H1 (cell line): ENCODE measurements around the gene PTS. TPM values are rescaled to one million over a fixed set of nuclear protein-coding genes. Genes with fewer than 3 reads are reported as not detected.

Experiments used
- CTCF ChIA-PET: fragments of 300-600 bp; sonication (Branson Sonifier 250); formaldehyde crosslinking; loops from one replicate; lab custom pipeline; 2021; ENCODE audit not compliant: partially characterized antibody; lab: Charles Lee
- POLR2A ChIA-PET: fragments of 300-600 bp; sonication (Branson Sonifier 250); formaldehyde crosslinking; loops from one replicate; lab custom pipeline; 2021; ENCODE audit warnings: inconsistent platforms; ENCODE audit not compliant: partially characterized antibody; lab: Charles Lee
- DNase-seq, 2 experiments: peaks; one replicate each; pipeline versions ENCODE4 v3.0.0 to v3.0.0-alpha.2; 2010 to 2022; ENCODE audit warnings: low spot score in 2 of 2, low read depth in 1 of 2, mixed read lengths in 1 of 2
- FAIRE-seq: peaks from 2 replicates; lab custom pipeline; 2011; peaks lifted over from hg19 to GRCh38; lab: Jason Lieb, UNC
- H2AFZ ChIP-seq: 2 replicates; pipeline ENCODE4 v1.8.1; 2012; ENCODE audit warnings: low read length, inconsistent platforms
- H2AK5ac ChIP-seq: 2 replicates; pipeline ENCODE4 v1.6.1; 2013; ENCODE audit warnings: low read depth, low read length
- H2BK120ac ChIP-seq: replicated peaks from 2 replicates; pipeline ENCODE3; 2013; ENCODE audit warnings: low read depth, low read length, inconsistent platforms
- H2BK12ac ChIP-seq: 2 replicates; pipeline ENCODE4 v1.6.1; 2013; ENCODE audit warnings: low read depth, low read length
- H2BK15ac ChIP-seq: 2 replicates; pipeline ENCODE4 v1.6.1; 2013; ENCODE audit warnings: low read length
- H2BK20ac ChIP-seq: 2 replicates; pipeline ENCODE4 v1.6.1; 2013; ENCODE audit warnings: low read length
- H2BK5ac ChIP-seq: 2 replicates; pipeline ENCODE4 v1.6.1; 2013; ENCODE audit warnings: low read depth, low read length
- H3K14ac ChIP-seq: 2 replicates; pipeline ENCODE4 v1.6.1; 2013; ENCODE audit warnings: inconsistent platforms; ENCODE audit not compliant: insufficient read length
- H3K18ac ChIP-seq: 2 replicates; pipeline ENCODE4 v1.6.1; 2013; ENCODE audit warnings: low read length; ENCODE audit errors: extremely low read depth
- H3K23ac ChIP-seq: 2 replicates; pipeline ENCODE4 v1.6.1; 2013; ENCODE audit warnings: inconsistent platforms; ENCODE audit not compliant: insufficient read length
- H3K23me2 ChIP-seq: 2 replicates; pipeline ENCODE4 v1.6.1; 2013; ENCODE audit warnings: low read depth, low read length
- H3K27ac ChIP-seq: 2 replicates; pipeline ENCODE4 v1.6.1; 2011; ENCODE audit warnings: low read depth, low read length, inconsistent platforms
- H3K27me3 ChIP-seq, 4 experiments: replicated peaks in 1 of 4; 1 replicate in 1 of 4; 2 replicates in 3 of 4; pipeline versions ENCODE4 v1.6.1 to v1.8.1; 2011 to 2013; ENCODE audit warnings: low read length in 3 of 4, mild to moderate bottlenecking in 3 of 4, inconsistent platforms in 2 of 4, mixed read lengths in 2 of 4, moderate library complexity in 1 of 4; ENCODE audit not compliant: control insufficient read depth in 3 of 4, insufficient read depth in 3 of 4; ENCODE audit errors: extremely low read depth in 1 of 4
- H3K36me3 ChIP-seq, 4 experiments: 2 replicates each; pipeline versions ENCODE4 v1.6.1 to v1.8.1; 2011 to 2013; ENCODE audit warnings: mild to moderate bottlenecking in 4 of 4, low read length in 3 of 4, moderate library complexity in 2 of 4, control low read depth in 1 of 4, inconsistent platforms in 1 of 4; ENCODE audit not compliant: insufficient read depth in 4 of 4, control insufficient read depth in 2 of 4
- H3K4ac ChIP-seq: replicated peaks from 2 replicates; pipeline ENCODE3; 2013; ENCODE audit warnings: low read length, low read depth, mixed read lengths, inconsistent platforms; ENCODE audit not compliant: insufficient read length
- H3K4me1 ChIP-seq, 4 experiments: replicated peaks in 1 of 4; 1 replicate in 1 of 4; 2 replicates in 3 of 4; pipeline versions ENCODE4 v1.6.1 to v1.8.1; 2011 to 2013; ENCODE audit warnings: low read length in 3 of 4, inconsistent platforms in 2 of 4, mixed read lengths in 1 of 4; ENCODE audit not compliant: insufficient read depth in 4 of 4, control insufficient read depth in 3 of 4
- H3K4me2 ChIP-seq, 2 experiments: 2 replicates each; pipeline versions ENCODE4 v1.6.1 to v1.8.1; 2011 to 2013; ENCODE audit warnings: low read depth in 2 of 2, low read length in 2 of 2, control low read depth in 1 of 2, inconsistent platforms in 1 of 2, mild to moderate bottlenecking in 1 of 2; ENCODE audit not compliant: insufficient read depth in 1 of 2
- H3K4me3 ChIP-seq, 4 experiments: fragments of 200-600, 300-600 bp in 1 of 4; sonication (generic), shearing (Covaris generic), sonication (Bioruptor Twin) in 1 of 4; 2 replicates each; pipeline versions ENCODE4 v1.5.1 to v1.8.1; 2011 to 2016; ENCODE audit warnings: low read length in 4 of 4, low read depth in 3 of 4, control low read depth in 2 of 4, inconsistent platforms in 2 of 4, mild to moderate bottlenecking in 2 of 4, mixed read lengths in 1 of 4, moderate library complexity in 1 of 4; ENCODE audit not compliant: insufficient read depth in 2 of 4; ENCODE audit errors: extremely low read depth in 1 of 4
- H3K56ac ChIP-seq: replicated peaks from 2 replicates; pipeline ENCODE3; 2013; ENCODE audit warnings: low read depth, mild to moderate bottlenecking, mixed read lengths, low read length, inconsistent platforms; ENCODE audit not compliant: insufficient read length
- H3K79me1 ChIP-seq: 2 replicates; pipeline ENCODE4 v1.6.1; 2013; ENCODE audit warnings: low read depth, low read length, control low read depth
- H3K79me2 ChIP-seq, 2 experiments: 2 replicates each; pipeline versions ENCODE4 v1.6.1 to v1.8.1; 2012 to 2013; ENCODE audit warnings: low read length in 2 of 2, mild to moderate bottlenecking in 2 of 2, inconsistent platforms in 1 of 2; ENCODE audit not compliant: insufficient read depth in 2 of 2, control insufficient read depth in 1 of 2
- H3K9ac ChIP-seq, 4 experiments: replicated peaks in 1 of 4; 1 replicate in 1 of 4; 2 replicates in 3 of 4; pipeline versions ENCODE4 v1.6.1 to v1.8.1; 2011 to 2013; ENCODE audit warnings: low read depth in 3 of 4, low read length in 3 of 4, control low read depth in 2 of 4, mild to moderate bottlenecking in 2 of 4, moderate library complexity in 2 of 4, inconsistent platforms in 1 of 4; ENCODE audit errors: extremely low read depth in 1 of 4
- H3K9me3 ChIP-seq, 2 experiments: 2 replicates each; pipeline versions ENCODE4 v1.6.1 to v1.8.1; 2012 to 2013; ENCODE audit warnings: mild to moderate bottlenecking in 2 of 2, moderate library complexity in 2 of 2, control low read depth in 1 of 2, inconsistent platforms in 1 of 2, low read depth in 1 of 2, low read length in 1 of 2, mixed read lengths in 1 of 2; ENCODE audit not compliant: insufficient read depth in 2 of 2
- H4K20me1 ChIP-seq, 2 experiments: replicated peaks in 1 of 2; 2 replicates each; pipeline versions ENCODE3 to v1.8.1; 2011 to 2013; ENCODE audit warnings: inconsistent platforms in 2 of 2, low read length in 2 of 2, mild to moderate bottlenecking in 1 of 2; ENCODE audit not compliant: insufficient read depth in 2 of 2, control insufficient read depth in 1 of 2
- H4K5ac ChIP-seq: 2 replicates; pipeline ENCODE4 v1.6.1; 2013; ENCODE audit warnings: low read length, low read depth, mixed read lengths, inconsistent platforms; ENCODE audit not compliant: insufficient read length
- H4K8ac ChIP-seq: 2 replicates; pipeline ENCODE4 v1.8.0; 2013; ENCODE audit warnings: mild to moderate bottlenecking, moderate library complexity, low read length, inconsistent platforms; ENCODE audit not compliant: insufficient read depth; ENCODE audit errors: extremely low read depth
- H4K91ac ChIP-seq: replicated peaks from 2 replicates; pipeline ENCODE3; 2013; ENCODE audit warnings: low read length, mixed read lengths, inconsistent platforms; ENCODE audit not compliant: insufficient read length
- BCL11A ChIP-seq, 2 experiments: IDR thresholded peaks; one replicate each; pipeline ENCODE4 v1.6.1; 2011; ENCODE audit warnings: low read depth in 2 of 2, low read length in 2 of 2, mild to moderate bottlenecking in 2 of 2
- BRCA1 ChIP-seq: IDR thresholded peaks from 2 replicates; pipeline ENCODE4 v1.6.1; 2012; ENCODE audit warnings: low read depth, low read length, improper control_type of control experiment
- CHD1 ChIP-seq: IDR thresholded peaks from 2 replicates; pipeline ENCODE4 v1.6.1; 2012; ENCODE audit warnings: low read depth, low read length, improper control_type of control experiment
- GTF2F1 ChIP-seq: IDR thresholded peaks from 2 replicates; pipeline ENCODE4 v1.6.1; 2012; ENCODE audit warnings: low read depth, low read length, improper control_type of control experiment, borderline replicate concordance
- HDAC2 ChIP-seq, 2 experiments: fragments of 300-600 bp in 1 of 2; sonication (generic) in 1 of 2; IDR thresholded peaks; 2 replicates each; pipeline ENCODE4 v1.6.1; 2011 to 2012; ENCODE audit warnings: low read depth in 2 of 2, low read length in 2 of 2, mild to moderate bottlenecking in 2 of 2, moderate library complexity in 2 of 2, borderline replicate concordance in 1 of 2, inconsistent platforms in 1 of 2
- KDM1A ChIP-seq: fragments of 200-600, 300-600 bp; sonication (generic); IDR thresholded peaks from 2 replicates; pipeline ENCODE4 v1.7.1; 2016; ENCODE audit warnings: mild to moderate bottlenecking, low read length, borderline replicate concordance
- PHF8 ChIP-seq: fragments of 200-600 bp; sonication (generic); conservative IDR thresholded peaks from 2 replicates; pipeline ENCODE4 v1.7.1; 2012; ENCODE audit warnings: low read depth, mild to moderate bottlenecking, inconsistent platforms, low read length, moderate library complexity
- SIN3A ChIP-seq, 2 experiments: IDR thresholded peaks in 1 of 2; conservative IDR thresholded peaks in 1 of 2; 2 replicates each; pipeline ENCODE4 v1.6.1; 2011 to 2012; ENCODE audit warnings: low read length in 2 of 2, improper control_type of control experiment in 1 of 2, low read depth in 1 of 2, mild to moderate bottlenecking in 1 of 2
- SUZ12 ChIP-seq: fragments of 200-600 bp; sonication (generic); IDR thresholded peaks from 2 replicates; pipeline ENCODE4 v1.6.1; 2012; ENCODE audit warnings: mild to moderate bottlenecking, inconsistent platforms, low read length, moderate library complexity, mixed read lengths
- TAF7 ChIP-seq: optimal IDR thresholded peaks from 2 replicates; pipeline ENCODE3; 2011; ENCODE audit warnings: low read depth, mild to moderate bottlenecking, inconsistent platforms, low read length, moderate library complexity, borderline replicate concordance
- ZNF274 ChIP-seq: IDR thresholded peaks from 2 replicates; pipeline ENCODE4 v1.7.0; 2012; ENCODE audit warnings: low read length, borderline replicate concordance; ENCODE audit errors: extremely low read depth
- polyA plus RNA-seq, 7 experiments: library from polyadenylated mRNA; depleted of rRNA in 3 of 7; stranded (reverse) in 5 of 7; unstranded in 2 of 7; fragments of >200 nt in 5 of 7; fragments of 200-250 nt in 2 of 7; gene quantifications; 1 replicate in 5 of 7; 2 replicates in 1 of 7; 4 replicates in 1 of 7; pipeline versions ENCODE4 v1.2.1 to v1.2.3, GENCODE V29; 2011 to 2013; ENCODE audit warnings: missing spikeins in 2 of 7, mixed read lengths in 2 of 7
- total RNA-seq: library from RNA; stranded (reverse); fragmentation: NEBNext Ultra II Directional; extraction: Animal tissue kit (Norgen Biotek cat#: 25700); gene quantifications from 2 replicates; pipeline ENCODE4 v1.2.1, GENCODE V29; 2021
- TF ChIP-seq, protein P1 (sequence below): IDR thresholded peaks from 2 replicates; pipeline ENCODE4 v1.6.1; 2011; ENCODE audit warnings: low read depth, mild to moderate bottlenecking, low read length; ENCODE audit not compliant: insufficient read depth

PTS gene
- total and polyA plus RNA-seq, 2 of the 8 experiments (the other 6 are each of a cell fraction or from before 2014, with no cell fraction given), result 18.3 to 25.9 TPM

GRCh38 chr11:112179601-112180000 is 46.6 kb upstream of the PTS start:
- H2BK15ac ChIP-seq, result no peak overlapping the region
- DNase-seq (no peak), FAIRE-seq (no peak)
- H4K8ac ChIP-seq, result no peak overlapping the region
- H2BK5ac ChIP-seq, result no peak overlapping the region
- no peak overlapping the region for H2BK12ac ChIP-seq
- H2BK120ac ChIP-seq, result no peak overlapping the region
- H2AK5ac ChIP-seq, result no peak overlapping the region
- no peaks in the 10 kb centered on the region for H3K79me2 ChIP-seq
- H4K91ac ChIP-seq, result no peak overlapping the region
- H3K23me2 ChIP-seq, result no peaks in the 10 kb centered on the region
- H3K9ac ChIP-seq, result no peak overlapping the region
- no peaks in the 10 kb centered on the region for H3K36me3 ChIP-seq
- no peak overlapping the region for H2BK20ac ChIP-seq
- H3K4me2 ChIP-seq, result no peak overlapping the region
- no peaks in the 10 kb centered on the region for H3K9me3 ChIP-seq
- no peak overlapping the region for H3K14ac ChIP-seq
- ChIA-PET CTCF (no interaction called here), POLR2A (no interaction called here)
- no peak overlapping the region for H3K4ac ChIP-seq
- no peak overlapping the region for H3K56ac ChIP-seq
- no peaks in the 10 kb centered on the region for H3K79me1 ChIP-seq
- H3K27ac ChIP-seq, result no peak overlapping the region
- H3K4me3 ChIP-seq, result no peak overlapping the region
- H2AFZ ChIP-seq, result no peak overlapping the region
- H4K20me1 ChIP-seq, result no peaks in the 10 kb centered on the region
- no peak overlapping the region for H3K23ac ChIP-seq
- H3K27me3 ChIP-seq, result no peaks in the 10 kb centered on the region
- H3K4me1 ChIP-seq, result peaks cover 0 to 3% (median 0%) of the 10 kb centered on the region in 4 experiments; a peak in 1 of 7 replicates
- no peak overlapping the region for H3K18ac ChIP-seq
- no peak overlapping the region for H4K5ac ChIP-seq
- no peak for TF ChIP-seq TAF7
- TF ChIP-seq PHF8, result no peak
- TF ChIP-seq KDM1A, result no peak
- TF ChIP-seq CHD1, result no peak
- no peak for TF ChIP-seq HDAC2 (IDR thresholded peaks at IDR 0.05; ENCODE audit: borderline replicate concordance in 1 of 2, low read depth in 2 of 2, low read length in 2 of 2)
- no peak for TF ChIP-seq SIN3A (conservative IDR thresholded peaks at IDR 0.05 in 1 of 2, IDR thresholded peaks at IDR 0.05 in 1 of 2; ENCODE audit: low read depth in 1 of 2, low read length in 2 of 2)
- no peak for TF ChIP-seq ZNF274
- no peak for TF ChIP-seq BCL11A (IDR thresholded peaks at IDR 0.05; ENCODE audit: low read depth in 2 of 2, low read length in 2 of 2)
- TF ChIP-seq, protein P1, sequence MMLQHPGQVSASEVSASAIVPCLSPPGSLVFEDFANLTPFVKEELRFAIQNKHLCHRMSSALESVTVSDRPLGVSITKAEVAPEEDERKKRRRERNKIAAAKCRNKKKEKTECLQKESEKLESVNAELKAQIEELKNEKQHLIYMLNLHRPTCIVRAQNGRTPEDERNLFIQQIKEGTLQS, result no peak
- no peak for TF ChIP-seq BRCA1
- no peak for TF ChIP-seq SUZ12
- TF ChIP-seq GTF2F1, result no peak
